A549 (cell line): ENCODE measurements around the gene DNASE1L2. TPM values are rescaled to one million over a fixed set of nuclear protein-coding genes. Genes with fewer than 3 reads are reported as not detected.

ENCODE experiments used
- ATAC-seq, 2 experiments: fragments of 200-7000 bp in 1 of 2; fragments of >200 bp in 1 of 2; cut with Nextera tagmentation in 1 of 2; cut with Tn5 transposase in 1 of 2; 3 replicates each; pipeline versions ENCODE4 v1.8.0 to v1.9.1; 2018 to 2020; ENCODE audit warnings: mild to moderate bottlenecking in 1 of 2, moderate library complexity in 1 of 2
- CTCF ChIA-PET: fragments of 300-600 bp; sonication (Branson Sonifier 250); formaldehyde crosslinking; extraction: SDS; loops from one replicate; lab custom pipeline; 2021; ENCODE audit warnings: antibody characterized with exemption, inconsistent platforms; lab: Yijun Ruan, JAX
- POLR2A ChIA-PET: fragments of 350-600 bp; formaldehyde crosslinking; extraction: SDS; loops from one replicate; lab custom pipeline; 2021; ENCODE audit warnings: antibody characterized with exemption, inconsistent platforms; lab: Yijun Ruan, JAX
- DNase-seq, 2 experiments: peaks; one replicate each; pipeline versions ENCODE4 v3.0.0 to v3.0.0-alpha.2; 2011 to 2016; ENCODE audit warnings: low read depth in 1 of 2, low spot score in 1 of 2
- FAIRE-seq: peaks from 2 replicates; lab custom pipeline; 2011; peaks lifted over from hg19 to GRCh38; lab: Jason Lieb, UNC
- H3K27ac ChIP-seq, 2 experiments: fragments of >200 bp; sonication (Bioruptor Twin); formaldehyde crosslinking; 3 replicates each; pipeline ENCODE4 v1.5.1; 2016 to 2017
- H3K4me1 ChIP-seq: fragments of >200 bp; sonication (Bioruptor Twin); formaldehyde crosslinking; 3 replicates; pipeline ENCODE4 v1.6.1; 2016
- H3K4me2 ChIP-seq: fragments of >200 bp; sonication (Bioruptor Twin); formaldehyde crosslinking; 3 replicates; pipeline ENCODE4 v1.6.1; 2016
- H3K4me3 ChIP-seq: fragments of >200 bp; sonication (Bioruptor Twin); formaldehyde crosslinking; 3 replicates; pipeline ENCODE4 v1.5.1; 2016
- H3K9me3 ChIP-seq: fragments of >200 bp; sonication (Bioruptor Twin); formaldehyde crosslinking; 3 replicates; pipeline ENCODE4 v1.6.1; 2016
- CBX2 ChIP-seq: fragments of 200-600 bp; sonication (generic); IDR thresholded peaks from 2 replicates; pipeline ENCODE4 v1.6.1; 2016; ENCODE audit warnings: low read depth, mild to moderate bottlenecking, borderline replicate concordance
- CHD2 ChIP-seq: fragments of 150-350 bp; IDR thresholded peaks from 2 replicates; pipeline ENCODE4 v1.6.1; 2014; ENCODE audit warnings: low read length; ENCODE audit not compliant: partially characterized antibody
- CTCF ChIP-seq: fragments of >200 bp; sonication (Bioruptor Twin); formaldehyde crosslinking; IDR thresholded peaks from 3 replicates; pipeline ENCODE4 v1.5.1; 2016
- ELK1 ChIP-seq: fragments of 150-350 bp; IDR thresholded peaks from 2 replicates; pipeline ENCODE4 v1.6.1; 2014; ENCODE audit warnings: low read depth, mild to moderate bottlenecking, low read length
- FOSB ChIP-seq: fragments of 250-450 bp; sonication (Bioruptor Pico); IDR thresholded peaks from 2 replicates; pipeline ENCODE4 v1.5.0; 2020; ENCODE audit warnings: mild to moderate bottlenecking, moderate library complexity
- JUN ChIP-seq, 2 experiments: fragments of >200 bp; sonication (Bioruptor Twin); formaldehyde crosslinking; IDR thresholded peaks; 2 replicates in 1 of 2; 3 replicates in 1 of 2; pipeline ENCODE4 v1.6.1; 2016 to 2017
- JUNB ChIP-seq: fragments of >200 bp; sonication (Bioruptor Twin); formaldehyde crosslinking; IDR thresholded peaks from 2 replicates; pipeline ENCODE4 v1.6.1; 2016
- MYC ChIP-seq: IDR thresholded peaks from 2 replicates; pipeline ENCODE4 v1.6.1; 2012; ENCODE audit warnings: mild to moderate bottlenecking, inconsistent platforms, low read length, improper control_type of control experiment, borderline replicate concordance
- POLR2AphosphoS2 ChIP-seq: conservative IDR thresholded peaks from 2 replicates; pipeline ENCODE4 v1.6.1; 2012; ENCODE audit warnings: low read length, improper control_type of control experiment, inconsistent platforms
- TP53 ChIP-seq: fragments of 250-450 bp; sonication (Bioruptor Pico); IDR thresholded peaks from 2 replicates; pipeline ENCODE4 v1.5.0; 2021; ENCODE audit warnings: mild to moderate bottlenecking, moderate library complexity
- ZFP36 ChIP-seq: fragments of 450-650 bp; IDR thresholded peaks from 2 replicates; pipeline ENCODE4 v1.6.1; 2014; ENCODE audit warnings: borderline replicate concordance; ENCODE audit not compliant: partially characterized antibody
- ZSCAN20 ChIP-seq: fragments of 250-450 bp; sonication (Bioruptor Pico); IDR thresholded peaks from 2 replicates; pipeline ENCODE4 v1.8.0; 2022; ENCODE audit warnings: mild to moderate bottlenecking, moderate library complexity
- WGBS: methylation state at CpG from one replicate; pipeline ENCODE4 v1.1.6; 2017; ENCODE audit errors: missing lambda C conversion rate; 5-methylcytosine and 5-hydroxymethylcytosine counted together
- polyA plus RNA-seq, 4 experiments: library from polyadenylated mRNA; depleted of rRNA in 3 of 4; stranded (reverse); fragments of >200 nt; fragmentation: RNase III in 1 of 4; extraction: RNeasy Plus Mini Kit Qiagen cat#74134 plus additional on column Dnase treatment in 1 of 4; gene quantifications; 2 replicates in 3 of 4; 3 replicates in 1 of 4; pipeline ENCODE4 v1.2.3, GENCODE V29; 2011 to 2017
- TF ChIP-seq, protein P1 (sequence below): IDR thresholded peaks from 2 replicates; pipeline ENCODE4 v1.6.1; 2012

The DNASE1L2 gene
- polyA plus RNA-seq, 2 of the 4 experiments (the other 2 are of a cell fraction), result 0.36 to 1.2 TPM

GRCh38 chr16:2231016-2231931 is 5.0 kb upstream of the DNASE1L2 start:
- DNase-seq (no peak), ATAC-seq (no peak), FAIRE-seq (no peak)
- Histone ChIP-seq H3K4me2 (no peak overlapping the region), H3K4me1 (peaks cover 8% of the 10 kb centered on the region; the same call in 2 of the 3 replicates), H3K27ac (no peak overlapping the region)
- 89% methylated on average over 19 of the region's 29 CpGs for WGBS
- ChIA-PET POLR2A (no interaction called here), CTCF (interaction anchor here (1.0 to 2.9 kb wide), 3 partner anchors 20 to 37 kb away, joined by 4 to 9 read pairs (median 7); partner anchors contain the start of gene ECI1)
- TF ChIP-seq CBX2, result no peak
- TF ChIP-seq ELK1, result no peak
- no peak for TF ChIP-seq FOSB
- TF ChIP-seq TP53 (CRISPR knock-in tag), result no peak
- TF ChIP-seq CHD2, result no peak
- TF ChIP-seq ZFP36, result no peak
- TF ChIP-seq MYC, result no peak
- TF ChIP-seq ZSCAN20 (CRISPR knock-in tag), result no peak
- TF ChIP-seq, all 56 proteins: peak for 0
- H3K4me3 ChIP-seq, result no peak overlapping the region
- no peaks in the 10 kb centered on the region for H3K9me3 ChIP-seq

DNA sequence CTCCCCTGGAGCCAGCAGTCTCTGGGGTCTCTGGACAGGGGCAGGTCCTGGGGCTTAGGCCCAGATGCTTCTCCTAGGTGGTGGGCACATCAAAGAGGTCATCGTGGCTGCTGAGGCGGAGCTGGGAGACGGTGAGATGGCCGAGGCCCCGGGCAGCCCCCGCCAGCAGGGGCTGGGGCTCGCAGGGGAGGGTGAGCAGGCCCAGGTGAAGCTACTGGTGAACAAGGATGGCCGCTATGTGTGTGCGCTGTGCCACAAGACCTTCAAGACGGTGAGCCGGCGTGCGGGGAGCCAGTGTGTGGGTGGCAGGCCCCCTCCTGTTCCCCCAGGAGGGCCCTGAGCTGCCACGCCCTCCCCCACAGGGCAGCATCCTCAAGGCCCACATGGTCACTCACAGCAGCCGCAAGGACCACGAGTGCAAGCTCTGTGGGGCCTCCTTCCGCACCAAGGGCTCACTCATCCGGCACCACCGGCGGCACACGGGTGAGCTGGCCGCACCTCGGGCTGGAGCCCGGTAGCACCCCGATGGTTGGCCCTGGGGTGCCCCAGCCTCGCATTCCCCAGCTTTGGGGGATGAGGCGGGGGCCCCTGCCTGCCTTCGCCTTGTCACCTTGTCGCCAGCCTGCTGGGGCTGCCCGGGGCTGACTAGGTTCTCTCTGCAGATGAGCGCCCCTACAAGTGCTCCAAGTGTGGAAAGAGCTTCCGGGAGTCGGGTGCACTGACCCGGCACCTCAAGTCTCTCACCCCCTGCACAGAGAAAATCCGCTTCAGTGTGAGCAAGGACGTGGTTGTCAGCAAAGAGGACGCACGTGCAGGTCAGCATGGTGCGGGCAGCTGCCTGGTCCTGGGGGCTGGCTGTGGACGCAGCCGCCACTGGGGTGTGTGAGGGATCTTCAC is 3.9 kb upstream of the DNASE1L2 start:
- Histone ChIP-seq H3K4me1 (no peaks in the 10 kb centered on the region), H3K9me3 (no peaks in the 10 kb centered on the region), H3K4me3 (no peak overlapping the region), H3K27ac (no peak overlapping the region), H3K4me2 (no peak overlapping the region)
- POLR2A ChIA-PET, result interaction anchor here (1.0 kb wide), 1 partner anchor 19 kb away, joined by 5 read pairs; the partner anchor contains the start of gene ECI1
- CTCF ChIA-PET, result interaction anchor here (0.6 to 2.9 kb wide), 6 partner anchors 16 to 269 kb away, joined by 3 to 9 read pairs (median 4); partner anchors contain the start of gene ECI1
- TF ChIP-seq TP53 (CRISPR knock-in tag), result no peak
- no peak for TF ChIP-seq JUN (IDR thresholded peaks at IDR 0.05)
- TF ChIP-seq POLR2AphosphoS2, result no peak
- TF ChIP-seq FOSB, result no peak
- no peak for TF ChIP-seq CTCF
- no peak for TF ChIP-seq JUNB
- TF ChIP-seq, protein P1, sequence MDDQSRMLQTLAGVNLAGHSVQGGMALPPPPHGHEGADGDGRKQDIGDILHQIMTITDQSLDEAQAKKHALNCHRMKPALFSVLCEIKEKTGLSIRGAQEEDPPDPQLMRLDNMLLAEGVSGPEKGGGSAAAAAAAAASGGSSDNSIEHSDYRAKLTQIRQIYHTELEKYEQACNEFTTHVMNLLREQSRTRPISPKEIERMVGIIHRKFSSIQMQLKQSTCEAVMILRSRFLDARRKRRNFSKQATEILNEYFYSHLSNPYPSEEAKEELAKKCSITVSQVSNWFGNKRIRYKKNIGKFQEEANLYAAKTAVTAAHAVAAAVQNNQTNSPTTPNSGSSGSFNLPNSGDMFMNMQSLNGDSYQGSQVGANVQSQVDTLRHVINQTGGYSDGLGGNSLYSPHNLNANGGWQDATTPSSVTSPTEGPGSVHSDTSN, result no peak
- FAIRE-seq (no peak), ATAC-seq (no peak), DNase-seq (no peak)
- WGBS, result 90% methylated on average over 26 of the region's 41 CpGs
